Measurements from ENCODE around the gene ATAD3A. TPM values are rescaled to one million over a fixed set of nuclear protein-coding genes. Genes with fewer than 3 reads are reported as not detected.
"Not testable (repeated sequence)": the region's sequence is repeated elsewhere in the genome, so short reads cannot be mapped to it uniquely, and the experiment has no call there.

ATAD3A gene
- total RNA-seq, 2 donors from 2014 or later = 19.6 to 74.0 TPM

DNA sequence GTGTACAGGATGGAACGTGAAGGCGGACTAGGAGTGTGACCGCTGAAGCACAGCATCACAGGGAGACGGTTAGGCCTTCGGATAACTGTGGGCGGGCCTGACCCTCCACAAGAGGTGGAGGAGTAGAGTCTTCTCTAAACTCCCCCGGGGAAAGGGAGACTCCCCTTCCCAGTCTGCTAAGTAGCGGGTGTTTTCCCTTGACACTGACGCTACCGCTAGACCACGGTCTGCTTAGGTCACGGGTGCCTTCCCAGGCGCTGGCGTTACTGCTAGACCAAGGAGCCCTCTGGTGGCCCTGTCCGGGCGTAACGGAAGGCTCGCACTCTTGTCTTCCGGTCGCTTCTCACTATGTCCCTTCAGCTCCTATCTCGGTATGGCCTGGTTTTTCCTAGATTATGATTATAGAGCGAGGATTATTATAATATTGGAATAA is 6.6 kb upstream of the ATAD3A start:
- H3K4me3 ChIP-seq = peak overlapping the region; percentile 5
- H3K9me3 ChIP-seq; H3K36me3 ChIP-seq; H3K27me3 ChIP-seq; intact Hi-C loops (cut with DNase I); H3K4me1 ChIP-seq: not testable (repeated sequence)
- H3K27ac ChIP-seq = peak overlapping the region; percentile 7
- DNase-seq = peak; percentile 55
- peak; percentile 33 for TF ChIP-seq CTCF (IDR thresholded peaks at IDR 0.05)
- peak overlapping the region in 1 of 2 donors; percentile 24 for H3K9ac ChIP-seq (ENCODE audit: low read depth in 2 of 2, low read length in 2 of 2)

- peak overlapping the region; percentile 7 for H3K27ac ChIP-seq
- intact Hi-C loops (cut with DNase I); H3K4me3 ChIP-seq: not testable (repeated sequence)
Measured at GRCh38 chr1:1505801-1506200, 6.2 kb upstream of the ATAD3A start.

DNA sequence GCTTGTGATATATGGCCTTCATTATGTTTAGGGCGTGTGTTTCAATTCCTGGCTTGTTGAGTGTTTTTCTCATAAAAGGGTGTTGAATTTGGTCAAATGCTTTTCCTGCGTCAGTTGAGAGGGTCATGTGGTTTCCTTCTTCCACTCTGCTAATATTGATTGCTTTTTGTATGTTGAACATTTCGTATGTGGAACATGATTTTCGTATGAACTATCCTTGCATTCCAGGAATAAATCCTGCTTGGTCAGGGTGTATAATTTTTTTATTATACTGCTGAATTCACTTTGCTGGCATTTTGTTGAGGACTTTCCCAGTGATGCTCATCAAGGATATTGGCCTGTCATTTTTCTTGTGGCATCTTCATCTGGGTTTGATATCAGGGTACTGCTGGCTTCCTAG is 4.7 kb upstream of the ATAD3A start:
- intact Hi-C loops (cut with DNase I) = no loop called here
- no peak for TF ChIP-seq CTCF (IDR thresholded peaks at IDR 0.05)

More at GRCh38 chr1:1505801-1506200, 6.2 kb upstream of the ATAD3A start:
- H3K4me1 ChIP-seq; DNase-seq; H3K36me3 ChIP-seq; H3K9ac ChIP-seq (ENCODE audit: low read depth in 2 of 2, low read length in 2 of 2); H3K9me3 ChIP-seq; H3K27me3 ChIP-seq: not testable (repeated sequence)

GRCh38 chr1:1508775-1509464 is 3.0 kb upstream of the ATAD3A start:
- DNase-seq; H3K9me3 ChIP-seq; H3K4me1 ChIP-seq; H3K9ac ChIP-seq (ENCODE audit: low read depth in 2 of 2, low read length in 2 of 2); H3K4me3 ChIP-seq; intact Hi-C loops (cut with DNase I); H3K36me3 ChIP-seq; H3K27ac ChIP-seq; H3K27me3 ChIP-seq: not testable (repeated sequence)

More for the DNA sequence above, 4.7 kb upstream of the ATAD3A start:
- Histone ChIP-seq H3K9me3 (no peaks in the 10 kb centered on the region), H3K4me1 (peaks cover 8% of the 10 kb centered on the region), H3K27ac (no peak overlapping the region), H3K27me3 (no peaks in the 10 kb centered on the region), H3K36me3 (no peaks in the 10 kb centered on the region), H3K4me3 (no peak overlapping the region), H3K9ac (ENCODE audit: low read depth in 2 of 2, low read length in 2 of 2) (no peak overlapping the region)
- DNase-seq = no peak

DNA sequence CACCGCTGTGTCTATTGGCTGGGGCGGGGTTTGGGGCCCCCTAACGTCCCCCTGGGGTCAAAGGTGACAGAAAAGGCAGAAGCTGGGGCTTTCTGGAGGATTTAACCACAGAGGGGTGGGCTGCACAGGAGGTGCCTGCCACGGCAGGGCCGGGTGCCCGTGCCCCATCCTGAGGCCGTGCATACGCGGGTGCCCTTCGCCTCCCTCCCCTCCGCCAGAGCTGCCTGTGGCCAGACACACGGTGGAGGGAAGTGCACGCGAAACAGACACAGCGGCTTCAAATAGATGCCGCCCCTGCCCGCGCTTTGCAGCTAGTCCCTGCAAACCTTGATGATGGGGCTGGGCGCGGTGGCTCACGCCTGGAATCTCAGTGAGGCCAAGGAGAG is 2.5 kb upstream of the ATAD3A start:
- H3K27ac ChIP-seq; H3K27me3 ChIP-seq; H3K4me1 ChIP-seq; H3K9me3 ChIP-seq; H3K4me3 ChIP-seq; DNase-seq; H3K9ac ChIP-seq (ENCODE audit: low read depth in 2 of 2, low read length in 2 of 2); intact Hi-C loops (cut with DNase I); H3K36me3 ChIP-seq: not testable (repeated sequence)

DNA sequence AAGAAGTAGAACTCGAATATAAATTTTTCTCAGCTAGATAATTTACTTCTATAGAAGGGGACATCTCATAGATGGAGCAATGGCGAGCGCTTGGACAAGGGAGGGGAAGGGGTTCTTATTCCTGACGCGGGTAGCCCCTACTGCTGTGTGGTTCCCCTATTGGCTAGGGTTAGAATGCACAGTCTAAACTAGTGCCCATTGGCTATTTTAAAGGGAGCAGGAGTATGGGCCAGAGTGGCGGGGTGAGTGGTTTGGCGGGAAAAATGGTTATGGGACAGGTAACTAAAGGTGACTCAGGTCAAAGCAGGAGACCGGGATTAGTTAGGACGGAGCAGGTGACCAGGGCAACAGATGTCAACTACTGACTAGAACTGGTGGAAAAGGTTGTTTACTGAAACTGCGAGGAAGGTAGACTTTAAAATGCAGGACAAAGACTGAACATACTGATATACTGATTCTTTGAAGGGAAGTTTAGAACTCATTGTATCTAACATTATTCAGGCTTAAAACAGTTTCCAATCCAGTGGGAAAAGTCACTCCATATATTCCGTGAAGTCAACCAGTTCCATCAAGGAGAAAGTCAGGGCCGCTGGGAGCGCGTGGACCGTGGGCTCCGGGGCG is 940 bp upstream of the ATAD3A start:
- Histone ChIP-seq H3K4me1 (peaks cover 4% of the 10 kb centered on the region), H3K9me3 (no peaks in the 10 kb centered on the region), H3K4me3 (peak overlapping the region; percentile 96), H3K9ac (ENCODE audit: low read depth in 2 of 2, low read length in 2 of 2) (peak overlapping the region; percentile 90 to 93), H3K36me3 (no peaks in the 10 kb centered on the region), H3K27ac (peak overlapping the region; percentile 88), H3K27me3 (no peaks in the 10 kb centered on the region)
- intact Hi-C loops (cut with DNase I) = no loop called here
- peak; percentile 48 for DNase-seq
- TF ChIP-seq CTCF (IDR thresholded peaks at IDR 0.05) = no peak

DNA sequence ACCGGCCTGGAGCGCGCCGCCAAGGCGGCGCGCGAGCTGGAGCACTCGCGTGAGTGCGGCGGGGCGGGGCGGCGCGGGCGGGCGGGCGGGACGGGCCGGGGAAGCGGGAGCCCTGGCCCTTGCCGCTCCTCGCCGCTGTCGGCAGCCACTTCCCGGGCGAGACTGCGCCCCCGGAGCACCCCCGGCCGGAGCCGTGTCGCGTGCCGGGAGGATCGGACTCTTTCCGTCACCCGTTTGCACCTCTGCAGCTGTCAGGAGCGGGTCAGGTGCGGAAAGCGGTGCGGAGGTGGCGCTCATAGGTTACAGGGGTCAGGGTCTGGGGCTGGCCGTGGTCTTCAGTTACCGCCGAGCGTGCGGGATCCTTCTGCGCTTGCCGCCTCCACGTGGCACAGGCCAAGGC is 463 bp downstream of the ATAD3A start:
- DNase-seq; H3K27ac ChIP-seq; H3K9me3 ChIP-seq; H3K27me3 ChIP-seq; H3K36me3 ChIP-seq; intact Hi-C loops (cut with DNase I); H3K4me1 ChIP-seq: not testable (repeated sequence)
- peak overlapping the region; percentile 96 for H3K4me3 ChIP-seq
- H3K9ac ChIP-seq (ENCODE audit: low read depth in 2 of 2, low read length in 2 of 2) = peak overlapping the region in 1 of 2 donors; percentile 12

DNA sequence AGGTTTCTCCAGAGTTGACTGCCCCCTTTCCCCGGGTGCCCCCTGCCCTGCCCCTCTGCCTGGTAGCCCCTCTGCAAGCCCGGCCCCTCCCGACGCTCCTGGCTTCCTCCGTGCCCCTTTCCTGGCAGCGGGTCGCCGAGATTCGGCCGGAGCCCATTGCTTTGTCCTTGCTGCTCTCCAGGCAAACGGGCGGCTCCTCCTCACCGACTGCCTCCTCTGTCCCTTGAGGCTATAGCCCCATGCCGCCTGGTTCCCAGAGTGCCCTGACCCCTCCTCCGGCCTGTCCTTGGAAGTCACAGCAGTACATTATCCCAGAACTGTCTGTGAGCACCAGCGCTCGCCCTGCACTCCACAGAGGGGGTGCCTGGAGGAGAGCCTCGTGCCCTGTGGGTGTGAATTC is 1.7 kb downstream of the ATAD3A start:
- intact Hi-C loops (cut with DNase I); H3K27me3 ChIP-seq; H3K36me3 ChIP-seq; H3K9me3 ChIP-seq; H3K9ac ChIP-seq (ENCODE audit: low read depth in 2 of 2, low read length in 2 of 2); H3K4me1 ChIP-seq; H3K27ac ChIP-seq; DNase-seq; H3K4me3 ChIP-seq: not testable (repeated sequence)

DNA sequence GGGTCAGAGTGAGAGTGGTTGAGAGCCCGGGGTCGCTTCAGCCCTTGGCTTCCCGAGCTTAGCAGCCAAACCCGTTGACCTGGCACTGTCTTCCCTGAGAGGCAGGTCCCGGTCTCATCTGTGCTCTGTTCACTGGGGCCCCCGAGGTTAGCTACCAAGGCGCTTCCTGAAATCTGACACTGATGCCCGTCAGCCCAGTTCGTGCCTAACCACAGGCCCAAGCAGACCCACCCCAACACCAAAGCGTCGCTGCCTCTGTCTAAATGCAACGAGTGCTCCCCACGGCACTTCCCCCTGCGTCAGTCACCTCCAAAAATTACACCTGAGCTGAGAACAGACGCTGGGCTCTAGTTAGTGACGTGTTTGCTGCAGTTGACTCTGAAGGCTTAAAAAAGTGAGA is 2.4 kb downstream of the ATAD3A start:
- DNase-seq; H3K27ac ChIP-seq; H3K4me3 ChIP-seq; H3K4me1 ChIP-seq; H3K27me3 ChIP-seq; H3K36me3 ChIP-seq; intact Hi-C loops (cut with DNase I); H3K9ac ChIP-seq (ENCODE audit: low read depth in 2 of 2, low read length in 2 of 2); H3K9me3 ChIP-seq: not testable (repeated sequence)

DNA sequence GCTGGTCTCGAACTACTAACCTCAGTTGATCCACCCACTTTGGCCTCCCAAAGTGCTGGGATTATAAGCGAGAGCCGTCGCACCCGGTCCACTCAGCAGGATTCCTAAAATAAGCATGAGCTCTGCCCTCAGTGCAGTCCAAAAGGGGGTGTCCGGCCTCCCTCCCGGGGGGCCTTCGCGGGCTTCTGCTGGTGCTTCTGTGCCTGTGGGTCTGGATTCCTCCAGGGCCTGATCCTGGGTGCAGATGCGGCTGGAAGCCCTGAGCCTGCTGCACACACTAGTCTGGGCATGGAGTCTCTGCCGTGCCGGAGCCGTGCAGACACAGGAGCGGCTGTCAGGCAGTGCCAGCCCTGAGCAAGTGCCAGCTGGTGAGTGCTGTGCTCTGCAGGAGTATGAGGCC is 5.0 kb downstream of the ATAD3A start:
- H3K27me3 ChIP-seq; H3K4me3 ChIP-seq; H3K9ac ChIP-seq (ENCODE audit: low read depth in 2 of 2, low read length in 2 of 2); H3K9me3 ChIP-seq; H3K27ac ChIP-seq; H3K4me1 ChIP-seq; H3K36me3 ChIP-seq; DNase-seq; intact Hi-C loops (cut with DNase I): not testable (repeated sequence)
